Stimulated activated CD4-positive, alpha-beta T cell treated with anti-CD3 and anti-CD28 coated beads, Interleukin-4, amount 100 ng/mL, for 4 hours (primary cell): ENCODE measurements around the gene SH3BP4.

Source experiments
- DNase-seq, 2 experiments: peaks; one replicate each; pipeline ENCODE4 v3.0.0-alpha.2; 2020

The SH3BP4 gene

DNA sequence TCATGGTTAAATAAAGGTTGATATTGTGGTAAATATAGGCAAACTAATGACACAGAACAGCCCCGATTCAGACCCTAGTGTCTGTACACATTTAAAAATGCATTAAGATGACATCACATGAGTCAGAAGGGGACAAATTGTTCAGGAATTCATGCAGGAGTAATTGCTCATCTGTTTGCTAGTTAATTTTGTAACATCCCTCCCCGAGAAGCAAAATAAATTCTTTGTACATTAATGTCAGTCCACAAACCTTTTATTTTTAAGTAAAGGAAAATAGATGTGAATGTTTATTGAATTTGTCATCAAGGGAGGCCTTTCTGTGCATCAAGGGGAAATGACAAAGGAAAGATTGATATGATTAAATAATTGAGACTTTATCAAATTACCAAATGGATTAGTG lies 69.9 kb downstream of the SH3BP4 start:
- no peak for DNase-seq

DNA sequence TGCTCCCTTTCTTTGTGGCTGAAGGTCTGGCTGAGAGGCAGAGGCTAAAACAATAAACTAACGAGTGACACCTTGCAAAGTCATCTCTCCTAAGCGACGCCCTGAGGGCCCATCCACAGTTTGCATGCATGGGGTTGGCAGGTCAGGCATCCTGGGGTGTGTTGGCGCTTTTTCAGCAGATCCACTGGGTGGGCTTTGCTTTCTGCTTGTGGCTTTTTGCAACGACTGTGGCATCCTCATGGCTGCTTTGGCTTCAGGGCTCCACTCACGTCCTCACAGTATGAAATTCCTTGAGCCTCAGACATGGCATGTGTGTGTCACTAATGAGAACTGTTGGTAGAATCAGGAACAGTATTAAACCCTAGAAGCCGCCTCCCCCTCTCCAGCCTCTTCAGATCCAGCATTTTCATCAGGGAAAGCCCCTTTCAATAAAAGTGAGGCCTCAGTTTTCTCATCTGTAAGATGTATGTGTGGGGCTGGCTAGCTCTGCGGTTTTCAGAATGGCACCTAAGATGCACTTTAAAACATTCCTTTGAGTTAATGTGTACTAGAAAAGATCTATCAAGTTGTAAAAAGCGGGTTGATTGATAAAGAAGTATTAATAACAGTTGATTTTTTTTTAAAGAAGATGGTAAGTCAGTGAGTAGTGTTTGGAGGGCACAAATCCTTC lies 72.5 kb downstream of the SH3BP4 start:
- no peak for DNase-seq

DNA sequence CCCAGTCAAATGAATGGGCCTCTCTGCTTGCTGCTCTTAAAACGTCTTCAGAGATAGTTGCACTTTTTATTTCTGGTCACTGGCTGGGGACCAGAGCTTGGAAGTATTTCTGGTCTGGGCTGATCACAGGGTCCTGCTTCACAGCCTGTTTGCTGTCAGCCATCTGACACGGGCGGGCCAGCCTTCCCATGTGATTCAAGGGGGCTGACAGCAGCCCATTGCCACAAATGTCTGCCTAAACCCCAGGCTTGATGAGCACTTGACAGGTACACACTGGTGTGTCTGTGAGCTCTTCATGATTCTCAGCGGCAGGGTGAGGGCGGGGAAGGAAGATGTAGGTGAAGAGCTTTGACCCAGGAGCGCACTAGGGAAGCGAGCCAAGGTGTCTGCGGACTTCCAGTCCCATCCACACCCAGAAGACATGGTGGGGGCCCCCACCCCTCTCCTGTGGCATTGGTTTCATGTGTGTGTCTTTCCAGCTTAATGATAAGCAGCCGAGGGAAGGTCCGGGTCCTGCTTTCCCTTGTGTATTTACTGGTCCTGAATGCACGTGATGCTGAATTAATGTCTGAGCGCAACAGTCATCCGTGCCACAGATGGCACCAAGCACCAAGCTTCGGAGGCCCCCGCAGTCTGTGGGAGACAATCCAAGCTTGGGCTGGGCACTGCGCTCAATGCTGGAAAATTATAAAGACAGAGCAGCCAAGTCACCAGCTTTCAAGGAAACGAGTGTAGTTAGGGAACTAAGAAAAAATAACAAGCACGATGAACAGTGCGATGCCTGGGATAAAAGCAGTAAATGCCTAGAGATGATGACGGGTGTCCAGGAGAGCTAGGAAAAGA lies 73.3 kb downstream of the SH3BP4 start:
- no peak for DNase-seq

DNA sequence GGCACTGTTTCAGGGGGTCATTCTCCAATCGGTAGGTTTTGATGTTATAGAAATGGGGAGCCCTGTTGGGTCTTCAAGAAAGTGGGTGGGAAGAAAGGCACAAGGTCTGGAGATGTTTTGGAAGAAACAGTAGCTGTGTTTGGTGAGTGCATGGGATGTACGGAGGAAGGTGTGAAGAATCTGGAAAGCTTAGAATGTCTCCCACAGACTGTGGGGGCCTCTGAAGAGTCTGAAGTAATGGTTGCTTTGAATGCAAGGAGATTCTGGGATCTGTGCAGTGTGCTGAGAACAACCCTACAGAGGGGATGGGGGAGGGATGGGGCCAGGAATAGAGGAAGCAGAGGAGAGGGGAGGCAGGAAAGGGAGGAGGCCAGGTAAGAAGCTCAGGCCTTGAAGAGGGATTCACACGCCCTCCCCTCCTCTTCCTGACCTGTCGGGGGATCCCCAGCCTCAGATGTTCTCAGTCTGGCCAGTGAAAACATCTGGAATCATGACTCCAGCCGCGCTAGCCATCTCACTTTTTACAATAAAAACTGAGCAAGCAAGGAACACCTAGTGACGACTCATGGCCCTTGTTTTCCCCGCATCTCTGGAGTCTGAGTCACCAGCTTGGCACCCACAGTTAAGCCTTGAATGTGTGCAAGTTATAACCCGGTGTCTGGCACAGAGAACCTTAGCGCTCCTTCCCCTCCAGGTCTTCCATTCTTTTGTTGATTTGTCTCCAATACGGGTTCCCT lies 74.2 kb downstream of the SH3BP4 start:
- DNase-seq: no peak

DNA sequence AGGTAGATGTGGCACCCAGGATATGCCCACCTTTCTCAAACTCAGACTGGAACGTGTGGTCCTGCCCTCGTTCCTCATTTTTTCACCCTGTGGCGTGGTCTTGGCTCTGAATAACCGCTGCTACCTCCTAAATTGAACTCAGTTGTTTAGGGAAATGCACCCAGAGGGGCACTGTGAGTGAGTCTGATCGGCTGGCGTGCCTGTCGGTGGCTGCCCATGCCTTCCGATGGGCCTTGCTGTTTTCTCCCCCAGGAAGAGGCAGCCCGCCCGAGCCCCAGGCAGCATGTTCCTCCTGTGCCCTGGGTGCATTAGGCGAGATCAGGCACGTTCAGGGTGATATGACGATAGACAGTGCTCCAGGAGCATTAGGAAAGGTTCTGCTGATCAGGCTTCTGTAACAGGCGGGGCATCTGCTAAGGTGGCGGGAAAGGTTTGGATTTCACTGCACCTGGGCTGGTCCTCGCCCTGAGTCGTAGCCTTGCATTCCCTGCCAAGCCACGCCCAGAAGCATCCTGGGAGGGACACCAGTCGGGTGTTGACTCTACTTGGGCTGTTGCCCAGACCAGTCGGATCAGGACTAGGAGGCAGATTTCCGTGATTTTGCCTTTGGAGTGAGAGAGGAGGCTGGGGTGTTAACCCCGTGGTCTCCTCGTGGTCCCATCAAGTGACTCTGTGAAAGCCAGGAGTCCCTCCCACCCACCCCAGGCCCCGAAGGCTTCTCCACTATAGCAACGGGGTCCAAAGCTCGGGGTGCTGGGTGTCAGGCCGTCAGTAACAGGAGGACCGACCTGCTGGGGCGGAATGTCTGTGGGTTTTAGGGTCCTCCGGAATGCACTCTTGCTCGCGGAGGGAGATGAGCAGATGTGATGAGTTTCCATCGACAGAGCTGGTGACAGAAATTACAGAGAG lies 75.1 kb downstream of the SH3BP4 start:
- no peak for DNase-seq

DNA sequence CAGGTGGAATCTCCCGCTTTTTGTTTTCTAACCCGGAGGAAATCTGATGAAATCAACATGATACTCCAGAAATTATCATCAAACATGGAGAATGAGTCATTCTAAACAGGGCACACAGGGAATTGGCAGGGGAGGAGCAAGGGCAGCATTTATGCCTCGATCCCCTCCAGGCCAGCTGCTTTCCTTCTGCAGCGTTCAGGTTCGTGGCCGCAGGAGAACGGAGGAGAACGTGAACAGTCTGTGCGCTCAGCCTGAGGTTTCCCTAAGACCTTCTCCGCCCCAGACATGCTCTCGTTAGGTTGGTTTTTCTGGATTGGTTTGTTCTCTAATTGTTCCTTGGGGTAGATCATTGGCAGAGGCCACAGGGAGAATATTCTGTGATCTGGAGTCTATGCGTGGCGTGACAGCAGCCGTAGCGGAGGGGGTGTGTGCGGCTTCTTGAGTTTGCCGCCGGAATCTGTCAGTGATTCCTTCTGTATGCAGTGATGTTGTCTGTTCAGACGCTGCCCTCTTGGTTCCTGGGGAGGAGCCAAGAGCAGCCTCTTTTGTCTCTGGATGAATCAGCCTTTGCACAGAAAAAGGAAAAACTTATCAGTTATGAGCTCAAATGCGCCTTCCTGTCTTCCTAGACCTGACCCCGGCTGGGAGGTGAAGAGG lies 75.9 kb downstream of the SH3BP4 start:
- no peak for DNase-seq

DNA sequence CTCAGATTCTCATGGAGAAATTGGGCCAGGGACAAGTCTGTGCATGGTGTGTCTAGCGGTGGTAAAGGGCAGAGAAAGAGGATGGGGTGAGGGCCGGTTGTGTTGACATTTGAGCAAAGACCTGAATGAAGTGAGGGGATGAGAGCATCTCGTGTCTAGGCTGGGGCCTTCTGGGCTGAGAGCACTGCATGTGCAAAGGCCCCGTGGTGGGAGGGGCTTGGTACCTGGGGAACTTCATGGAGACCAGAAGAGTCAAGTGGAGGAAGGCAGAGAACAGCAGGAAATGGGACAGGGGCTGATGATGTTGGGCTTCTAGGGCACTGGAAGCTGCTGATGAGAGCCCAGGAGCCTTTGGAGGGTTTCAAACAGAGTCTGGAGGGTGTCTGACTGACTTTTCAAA lies 76.8 kb downstream of the SH3BP4 start:
- no peak for DNase-seq

DNA sequence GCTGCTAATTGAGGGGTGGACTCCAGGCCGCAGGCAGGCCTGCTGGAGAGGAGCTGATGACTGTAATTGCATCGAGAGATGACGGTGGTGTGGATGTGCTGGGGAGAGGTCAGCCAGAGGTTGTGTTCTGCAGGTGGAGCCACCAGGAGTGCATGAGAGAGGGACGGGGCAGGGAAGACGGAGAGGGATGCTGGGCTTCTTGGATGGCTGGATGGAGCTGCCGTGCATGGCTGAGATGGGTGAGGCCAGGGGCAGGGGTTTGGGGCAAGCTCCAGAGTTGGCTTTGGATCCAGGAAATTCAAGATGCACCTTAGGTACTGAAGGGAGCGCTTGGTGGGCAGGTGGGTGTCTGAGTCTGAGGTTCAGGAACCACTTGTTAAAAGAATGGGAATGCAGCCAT lies 77.2 kb downstream of the SH3BP4 start:
- no peak for DNase-seq

DNA sequence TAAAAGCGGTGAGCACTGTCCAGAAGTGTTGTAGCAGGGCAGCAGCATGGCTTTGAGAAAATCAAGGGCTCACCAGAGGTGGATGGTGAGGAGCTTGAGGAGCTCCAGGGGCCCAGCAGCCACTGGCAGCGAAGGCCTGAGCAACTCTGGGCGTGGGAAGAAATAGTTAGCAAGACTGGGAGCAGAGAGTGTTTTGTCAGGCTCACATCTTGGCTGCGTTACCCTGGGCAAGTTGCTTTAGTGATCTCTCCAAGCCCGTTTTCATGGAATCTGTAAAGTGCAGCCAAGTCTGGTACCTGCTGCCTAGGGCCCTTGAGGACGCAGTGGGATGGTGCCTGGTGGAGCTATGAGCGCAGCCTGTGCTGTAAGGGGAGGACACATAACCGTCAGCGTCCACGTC lies 78.3 kb downstream of the SH3BP4 start:
- no peak for DNase-seq

DNA sequence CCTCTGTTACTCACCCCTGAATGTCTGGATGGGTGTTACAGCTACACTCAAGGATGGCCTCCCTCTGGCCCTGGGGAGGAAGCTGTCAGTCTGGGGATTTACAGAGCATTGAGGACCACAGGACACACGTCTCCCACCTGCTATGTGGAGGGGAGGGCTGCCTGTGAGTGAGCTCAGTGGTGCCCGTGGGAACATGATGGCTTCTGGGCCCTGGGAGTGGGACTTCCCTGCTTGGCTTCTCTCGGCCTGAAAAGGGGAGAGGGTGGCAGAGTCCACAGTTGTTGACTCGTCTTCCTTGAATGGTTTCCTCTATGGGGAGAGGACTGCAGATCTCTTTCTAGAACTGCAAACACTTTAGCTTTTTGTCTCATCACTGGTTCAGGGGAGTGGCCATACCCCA lies 79.1 kb downstream of the SH3BP4 start:
- no peak for DNase-seq

DNA sequence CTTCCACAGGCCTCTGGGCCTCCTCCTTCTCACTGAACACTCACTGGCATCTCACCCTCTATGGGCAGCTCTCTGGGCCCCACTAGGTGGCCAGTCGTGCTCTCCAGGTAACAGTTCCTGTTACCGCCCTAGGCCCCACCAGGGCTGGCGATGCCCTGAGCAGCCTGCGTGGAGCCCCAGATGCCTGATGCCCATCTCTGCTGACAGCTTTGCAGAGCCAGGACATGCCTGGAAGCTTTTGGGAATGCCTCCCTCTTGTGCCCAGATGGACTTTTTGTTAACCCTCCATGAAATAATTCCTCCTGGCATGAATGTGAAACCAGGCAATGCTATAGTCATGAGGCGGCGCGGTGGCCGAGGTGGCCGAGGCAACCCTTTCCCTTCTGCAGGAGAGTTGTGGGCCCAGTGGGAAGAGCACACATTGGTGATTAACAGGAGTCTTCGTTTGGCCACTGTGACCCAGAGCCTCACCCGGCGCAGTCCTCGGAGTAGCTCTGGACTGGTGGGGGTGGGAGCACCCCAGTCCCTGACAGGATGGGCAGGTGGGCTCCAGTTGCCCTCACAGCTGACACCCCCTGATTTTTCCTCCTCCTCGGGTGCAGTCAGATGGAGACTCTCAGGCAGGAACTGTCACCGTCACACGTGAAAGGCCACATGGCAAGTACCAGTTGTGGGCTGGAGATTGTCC lies 80.0 kb downstream of the SH3BP4 start:
- no peak for DNase-seq

DNA sequence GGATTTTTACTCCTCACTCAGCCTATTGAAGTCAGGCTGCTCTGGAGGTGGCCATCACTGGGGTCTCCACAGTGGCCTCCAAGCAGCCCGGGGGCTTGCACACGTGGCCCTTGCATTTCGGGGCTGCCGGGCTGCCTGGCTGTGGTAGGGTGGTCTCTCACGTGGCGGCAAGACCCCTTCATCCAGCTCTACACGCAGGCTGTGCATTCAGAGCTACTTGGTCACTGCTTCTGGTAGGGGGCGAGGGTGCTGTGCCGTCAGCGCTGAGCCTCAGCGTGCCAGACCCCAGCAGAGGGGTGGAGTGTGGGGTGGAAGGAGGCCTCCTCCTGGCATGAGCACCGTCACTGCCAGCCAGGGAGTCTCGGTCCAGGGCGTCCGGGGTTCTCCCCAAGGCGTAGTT lies 80.6 kb downstream of the SH3BP4 start:
- no peak for DNase-seq

DNA sequence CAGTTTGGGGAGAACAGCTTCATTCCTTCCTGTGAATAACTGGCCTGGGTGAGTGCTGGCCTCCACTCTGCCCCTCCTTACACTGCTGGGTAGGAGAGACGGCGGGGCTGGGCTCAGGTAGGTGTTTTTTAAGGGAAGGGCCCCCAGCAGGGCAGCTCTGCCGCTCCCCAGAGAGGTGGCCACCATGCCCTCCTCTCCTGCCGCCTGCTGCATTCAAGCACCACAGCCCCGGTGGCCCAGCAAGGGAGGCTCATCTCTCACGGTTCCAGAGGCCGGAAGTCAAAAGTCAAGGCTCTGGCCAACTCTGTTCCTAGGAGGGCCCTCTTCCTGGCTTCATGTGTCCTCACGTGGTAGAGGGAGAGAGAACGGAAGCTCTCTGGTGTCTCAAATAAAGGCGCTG lies 81.1 kb downstream of the SH3BP4 start:
- no peak for DNase-seq

DNA sequence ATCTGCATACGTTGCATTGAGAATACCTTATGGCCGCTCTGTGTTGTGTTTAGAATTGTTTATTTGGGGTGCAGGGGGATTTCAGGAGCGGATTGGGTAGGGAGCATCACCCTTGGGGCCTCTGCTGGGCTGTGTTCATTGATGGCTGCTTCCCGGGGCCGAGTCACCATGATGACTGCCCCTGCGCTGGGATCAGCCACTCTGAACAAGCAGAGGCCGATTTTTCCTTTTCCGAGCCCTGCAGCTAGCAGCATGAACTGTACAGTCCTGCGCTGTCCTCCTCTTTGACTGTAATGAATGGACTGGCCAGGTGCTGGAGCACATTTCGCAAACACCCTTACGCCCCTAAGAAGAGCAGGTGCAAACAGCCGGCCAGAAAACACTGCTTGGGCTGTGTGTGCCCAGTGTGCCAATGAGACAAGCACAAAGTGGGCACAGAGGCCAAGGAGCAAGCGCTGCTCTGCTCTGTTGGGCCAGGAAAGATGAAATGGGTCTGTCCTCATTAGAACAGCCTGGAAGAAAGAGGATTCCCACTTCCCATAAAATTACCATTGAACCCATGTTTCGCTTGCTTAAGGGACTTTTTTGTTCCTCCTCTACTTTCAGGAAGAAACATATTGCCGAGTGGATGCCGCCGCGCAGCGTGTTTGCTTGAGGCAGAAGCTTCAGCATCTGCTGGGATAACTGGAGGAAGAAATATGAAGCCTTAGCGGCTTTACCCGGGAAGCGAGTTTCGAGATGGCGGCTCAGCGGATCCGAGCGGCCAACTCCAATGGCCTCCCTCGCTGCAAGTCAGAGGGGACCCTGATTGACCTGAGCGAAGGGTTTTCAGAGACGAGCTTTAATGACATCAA lies 82.7 kb downstream of the SH3BP4 start:
- DNase-seq: no peak

DNA sequence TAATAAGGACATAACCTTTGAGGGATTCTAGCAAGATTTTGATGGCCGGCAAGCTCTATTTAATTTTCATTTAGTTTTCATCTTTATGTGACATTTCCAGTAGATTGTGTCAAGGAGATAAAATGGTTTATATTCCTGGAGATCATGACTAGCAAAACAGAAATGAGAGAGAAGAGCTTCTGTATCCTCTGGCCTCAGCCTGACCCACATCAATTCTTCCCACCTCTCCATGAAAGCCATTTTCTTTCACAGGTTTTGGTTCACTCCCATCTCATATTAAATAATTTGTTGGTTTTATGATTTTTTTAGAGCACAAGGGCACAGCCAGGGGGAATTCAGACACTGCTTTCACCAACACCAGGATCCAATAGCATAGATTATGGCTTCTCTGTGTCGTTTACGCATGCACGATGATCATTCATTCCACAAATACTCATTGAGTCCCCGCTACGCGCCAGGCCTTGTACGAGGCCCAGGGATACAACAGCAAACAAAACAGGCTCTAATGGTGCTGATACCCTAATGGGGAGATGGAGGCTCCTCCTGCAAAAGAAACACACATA lies 85.9 kb downstream of the SH3BP4 start:
- DNase-seq: no peak

DNA sequence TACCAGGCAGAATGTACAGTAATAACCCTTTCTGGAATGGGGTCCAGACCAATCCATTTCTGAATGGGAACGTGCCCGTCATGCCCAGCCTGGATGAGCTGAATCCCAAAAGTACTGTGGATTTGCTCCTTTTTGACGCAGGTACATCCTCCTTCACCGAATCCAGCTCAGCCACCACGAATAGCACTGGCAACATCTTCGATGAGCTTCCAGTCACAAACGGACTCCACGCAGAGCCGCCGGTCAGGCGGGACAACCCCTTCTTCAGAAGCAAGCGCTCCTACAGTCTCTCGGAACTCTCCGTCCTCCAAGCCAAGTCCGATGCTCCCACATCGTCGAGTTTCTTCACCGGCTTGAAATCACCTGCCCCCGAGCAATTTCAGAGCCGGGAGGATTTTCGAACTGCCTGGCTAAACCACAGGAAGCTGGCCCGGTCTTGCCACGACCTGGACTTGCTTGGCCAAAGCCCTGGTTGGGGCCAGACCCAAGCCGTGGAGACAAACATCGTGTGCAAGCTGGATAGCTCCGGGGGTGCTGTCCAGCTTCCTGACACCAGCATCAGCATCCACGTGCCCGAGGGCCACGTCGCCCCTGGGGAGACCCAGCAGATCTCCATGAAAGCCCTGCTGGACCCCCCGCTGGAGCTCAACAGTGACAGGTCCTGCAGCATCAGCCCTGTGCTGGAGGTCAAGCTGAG lies 89.6 kb downstream of the SH3BP4 start:
- no peak for DNase-seq

DNA sequence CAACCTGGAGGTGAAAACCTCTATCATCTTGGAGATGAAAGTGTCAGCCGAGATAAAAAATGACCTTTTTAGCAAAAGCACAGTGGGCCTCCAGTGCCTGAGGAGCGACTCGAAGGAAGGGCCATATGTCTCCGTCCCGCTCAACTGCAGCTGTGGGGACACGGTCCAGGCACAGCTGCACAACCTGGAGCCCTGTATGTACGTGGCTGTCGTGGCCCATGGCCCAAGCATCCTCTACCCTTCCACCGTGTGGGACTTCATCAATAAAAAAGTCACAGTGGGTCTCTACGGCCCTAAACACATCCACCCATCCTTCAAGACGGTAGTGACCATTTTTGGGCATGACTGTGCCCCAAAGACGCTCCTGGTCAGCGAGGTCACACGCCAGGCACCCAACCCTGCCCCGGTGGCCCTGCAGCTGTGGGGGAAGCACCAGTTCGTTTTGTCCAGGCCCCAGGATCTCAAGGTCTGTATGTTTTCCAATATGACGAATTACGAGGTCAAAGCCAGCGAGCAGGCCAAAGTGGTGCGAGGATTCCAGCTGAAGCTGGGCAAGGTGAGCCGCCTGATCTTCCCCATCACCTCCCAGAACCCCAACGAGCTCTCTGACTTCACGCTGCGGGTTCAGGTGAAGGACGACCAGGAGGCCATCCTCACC lies 90.2 kb downstream of the SH3BP4 start:
- DNase-seq: no peak

DNA sequence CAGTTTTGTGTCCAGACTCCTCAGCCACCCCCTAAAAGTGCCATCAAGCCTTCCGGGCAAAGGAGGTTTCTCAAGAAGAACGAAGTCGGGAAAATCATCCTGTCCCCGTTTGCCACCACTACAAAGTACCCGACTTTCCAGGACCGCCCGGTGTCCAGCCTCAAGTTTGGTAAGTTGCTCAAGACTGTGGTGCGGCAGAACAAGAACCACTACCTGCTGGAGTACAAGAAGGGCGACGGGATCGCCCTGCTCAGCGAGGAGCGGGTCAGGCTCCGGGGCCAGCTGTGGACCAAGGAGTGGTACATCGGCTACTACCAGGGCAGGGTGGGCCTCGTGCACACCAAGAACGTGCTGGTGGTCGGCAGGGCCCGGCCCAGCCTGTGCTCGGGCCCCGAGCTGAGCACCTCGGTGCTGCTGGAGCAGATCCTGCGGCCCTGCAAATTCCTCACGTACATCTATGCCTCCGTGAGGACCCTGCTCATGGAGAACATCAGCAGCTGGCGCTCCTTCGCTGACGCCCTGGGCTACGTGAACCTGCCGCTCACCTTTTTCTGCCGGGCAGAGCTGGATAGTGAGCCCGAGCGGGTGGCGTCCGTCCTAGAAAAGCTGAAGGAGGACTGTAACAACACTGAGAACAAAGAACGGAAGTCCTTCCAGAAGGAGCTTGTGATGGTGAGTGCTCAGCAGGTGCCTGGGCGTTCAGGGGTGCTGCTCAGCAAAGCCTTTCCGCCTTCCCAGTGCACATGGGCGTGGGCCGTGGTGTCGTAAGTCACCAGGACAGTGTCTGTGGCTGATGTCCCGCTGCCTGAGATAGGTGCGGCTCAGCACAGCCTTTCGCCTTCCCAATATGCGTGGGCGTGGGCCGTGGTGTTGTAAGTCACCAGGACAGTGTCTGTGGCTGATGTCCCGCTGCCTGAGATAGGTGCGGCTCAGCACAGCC lies 91.0 kb downstream of the SH3BP4 start:
- no peak for DNase-seq
